Mesenchymal stem cell (in vitro differentiated cells and primary cell): ENCODE data around the gene RBP4.

Experiments used
- DNase-seq: peaks from one replicate; pipeline ENCODE4 v3.0.0-alpha.2; 2013
- H2AFZ ChIP-seq: one replicate; pipeline ENCODE4 v1.6.1; 2013; ENCODE audit warnings: low read depth, mild to moderate bottlenecking, control low read depth, inconsistent platforms, low read length, moderate library complexity
- H2AK5ac ChIP-seq: 2 replicates; pipeline ENCODE4 v1.6.1; 2013; ENCODE audit warnings: low read length, moderate library complexity, mild to moderate bottlenecking, inconsistent platforms; ENCODE audit not compliant: severe bottlenecking
- H2BK120ac ChIP-seq: one replicate; pipeline ENCODE4 v1.6.1; 2013; ENCODE audit warnings: low read depth, mild to moderate bottlenecking, inconsistent platforms, low read length, moderate library complexity
- H2BK12ac ChIP-seq, 2 experiments: one replicate each; pipeline ENCODE4 v1.6.1; 2013; ENCODE audit warnings: inconsistent platforms in 2 of 2, low read length in 2 of 2, mild to moderate bottlenecking in 2 of 2, moderate library complexity in 2 of 2, control low read depth in 1 of 2
- H2BK15ac ChIP-seq: one replicate; pipeline ENCODE4 v1.6.1; 2013; ENCODE audit warnings: mild to moderate bottlenecking, low read depth, inconsistent platforms; ENCODE audit not compliant: poor library complexity, severe bottlenecking
- H2BK5ac ChIP-seq: 2 replicates; pipeline ENCODE4 v1.6.1; 2013; ENCODE audit warnings: low read depth, mild to moderate bottlenecking, low read length, control low read depth, inconsistent platforms; ENCODE audit not compliant: poor library complexity, severe bottlenecking
- H3K14ac ChIP-seq, 2 experiments: one replicate each; pipeline ENCODE4 v1.6.1; 2013; ENCODE audit warnings: inconsistent platforms in 2 of 2, low read length in 2 of 2, control low read depth in 1 of 2, mild to moderate bottlenecking in 1 of 2, moderate library complexity in 1 of 2
- H3K18ac ChIP-seq, 2 experiments: one replicate each; pipeline ENCODE4 v1.6.1; 2013; ENCODE audit warnings: inconsistent platforms in 2 of 2, low read length in 2 of 2, control low read depth in 1 of 2, low read depth in 1 of 2, mild to moderate bottlenecking in 1 of 2
- H3K23ac ChIP-seq, 2 experiments: one replicate each; pipeline ENCODE4 v1.6.1; 2013; ENCODE audit warnings: inconsistent platforms in 2 of 2, low read length in 2 of 2, mild to moderate bottlenecking in 2 of 2, moderate library complexity in 2 of 2, control low read depth in 1 of 2
- H3K27ac ChIP-seq: 2 replicates; pipeline ENCODE4 v1.5.1; 2013; ENCODE audit warnings: mild to moderate bottlenecking, moderate library complexity, low read length, control low read depth, inconsistent platforms; ENCODE audit not compliant: poor library complexity, severe bottlenecking
- H3K27me3 ChIP-seq, 2 experiments: 2 replicates each; pipeline versions ENCODE4 v1.6.1 to v1.7.0; 2013; ENCODE audit warnings: low read length in 2 of 2, mild to moderate bottlenecking in 2 of 2, moderate library complexity in 2 of 2, control low read depth in 1 of 2, inconsistent platforms in 1 of 2; ENCODE audit not compliant: control insufficient read depth in 1 of 2, insufficient read depth in 1 of 2
- H3K36me3 ChIP-seq, 2 experiments: 2 replicates each; pipeline versions ENCODE4 v1.6.1 to v1.7.0; 2013; ENCODE audit warnings: low read length in 2 of 2, control low read depth in 1 of 2, inconsistent platforms in 1 of 2, low read depth in 1 of 2, mild to moderate bottlenecking in 1 of 2; ENCODE audit not compliant: insufficient read depth in 2 of 2, control insufficient read depth in 1 of 2
- H3K4ac ChIP-seq, 2 experiments: one replicate each; pipeline ENCODE4 v1.6.1; 2013; ENCODE audit warnings: inconsistent platforms in 2 of 2, low read length in 2 of 2, mild to moderate bottlenecking in 2 of 2, moderate library complexity in 2 of 2, control low read depth in 1 of 2, low read depth in 1 of 2
- H3K4me1 ChIP-seq: 2 replicates; pipeline ENCODE4 v1.6.1; 2013; ENCODE audit warnings: low read depth, low read length, control low read depth; ENCODE audit not compliant: control insufficient read depth, insufficient read depth
- H3K4me2 ChIP-seq: 2 replicates; pipeline ENCODE4 v1.6.1; 2013; ENCODE audit warnings: low read length, mild to moderate bottlenecking, inconsistent platforms; ENCODE audit not compliant: poor library complexity, severe bottlenecking
- H3K4me3 ChIP-seq, 2 experiments: 2 replicates each; pipeline versions ENCODE4 v1.5.1 to v1.7.0; 2013; ENCODE audit warnings: low read length in 2 of 2, mild to moderate bottlenecking in 2 of 2, control low read depth in 1 of 2, low read depth in 1 of 2; ENCODE audit not compliant: insufficient read depth in 1 of 2
- H3K79me1 ChIP-seq: replicated peaks from 2 replicates; pipeline ENCODE4 v1.6.1; 2013; ENCODE audit warnings: mild to moderate bottlenecking, control low read depth, low read length, inconsistent platforms; ENCODE audit not compliant: poor library complexity, severe bottlenecking
- H3K9ac ChIP-seq: 2 replicates; pipeline ENCODE4 v1.7.0; 2013; ENCODE audit warnings: mild to moderate bottlenecking, low read length, moderate library complexity
- H3K9me3 ChIP-seq: 2 replicates; pipeline ENCODE4 v1.7.0; 2013; ENCODE audit warnings: mild to moderate bottlenecking, low read length; ENCODE audit not compliant: control insufficient read depth
- H4K8ac ChIP-seq: one replicate; pipeline ENCODE4 v1.6.1; 2013; ENCODE audit warnings: inconsistent platforms, mild to moderate bottlenecking, low read length, moderate library complexity
- H4K91ac ChIP-seq: one replicate; pipeline ENCODE4 v1.6.1; 2013; ENCODE audit warnings: mild to moderate bottlenecking, low read length, inconsistent platforms
- WGBS: methylation state at CpG from one replicate; pipeline ENCODE4 v1.1.7; 2013; ENCODE audit warnings: mixed read lengths; 5-methylcytosine and 5-hydroxymethylcytosine counted together

Gene RBP4

DNA sequence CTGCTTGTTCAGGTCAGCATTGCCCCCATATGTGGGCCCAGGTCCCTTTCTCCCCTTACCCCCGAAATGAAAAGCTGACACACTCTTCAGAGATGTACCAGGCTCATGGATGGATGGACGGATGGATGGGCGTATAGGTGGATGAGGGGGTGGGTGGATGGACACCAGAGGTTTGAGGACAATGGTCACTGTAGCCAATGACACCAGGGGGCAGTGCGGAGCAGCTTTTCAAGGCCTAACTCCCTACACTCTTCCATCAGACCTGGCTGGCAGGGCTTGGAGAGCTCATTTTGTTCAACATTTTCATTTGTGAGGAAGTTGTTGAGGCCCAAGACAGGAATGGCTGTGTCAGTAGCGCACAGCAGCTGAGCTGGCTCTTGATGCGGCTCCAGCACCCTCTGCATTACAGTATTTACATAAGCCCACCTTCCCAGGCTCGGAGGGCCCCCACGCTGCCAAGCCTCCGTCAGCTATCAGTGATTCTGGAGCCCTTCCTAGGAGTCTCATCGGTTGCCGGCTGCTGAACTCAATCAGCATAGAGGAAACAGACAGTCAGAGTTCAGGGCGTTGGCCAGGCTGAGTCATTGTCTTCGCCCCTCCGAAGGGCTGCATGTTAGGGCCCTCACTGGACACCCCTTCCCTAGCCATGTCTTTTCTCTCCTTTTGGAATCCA, 46.1 kb downstream of the RBP4 start:
- DNase-seq: peak; percentile 69
- H4K91ac ChIP-seq: no peak overlapping the region
- no peaks in the 10 kb centered on the region for H3K36me3 ChIP-seq
- H3K9ac ChIP-seq: peak overlapping the region; percentile 20
- no peaks in the 10 kb centered on the region for H3K9me3 ChIP-seq
- H3K79me1 ChIP-seq: no peaks in the 10 kb centered on the region
- H3K4me1 ChIP-seq: peaks cover 3% of the 10 kb centered on the region
- no peak overlapping the region for H2BK12ac ChIP-seq
- no peak overlapping the region for H4K8ac ChIP-seq
- no peak overlapping the region for H2BK5ac ChIP-seq
- H3K27me3 ChIP-seq: peaks cover 0 to 22% of the 10 kb centered on the region in 2 experiments
- H3K27ac ChIP-seq: no peak overlapping the region
- H2BK120ac ChIP-seq: no peak overlapping the region
- no peak overlapping the region for H2AK5ac ChIP-seq
- WGBS: 52% methylated on average over 10 of the region's 14 CpGs
- no peak overlapping the region for H3K14ac ChIP-seq
- H3K4ac ChIP-seq: no peak overlapping the region
- H2BK15ac ChIP-seq: no peak overlapping the region
- peak overlapping the region in 1 of 2 experiments; percentile 24 for H3K18ac ChIP-seq
- H2AFZ ChIP-seq: no peak overlapping the region
- no peak overlapping the region for H3K23ac ChIP-seq
- H3K4me3 ChIP-seq: no peak overlapping the region
- no peak overlapping the region for H3K4me2 ChIP-seq

DNA sequence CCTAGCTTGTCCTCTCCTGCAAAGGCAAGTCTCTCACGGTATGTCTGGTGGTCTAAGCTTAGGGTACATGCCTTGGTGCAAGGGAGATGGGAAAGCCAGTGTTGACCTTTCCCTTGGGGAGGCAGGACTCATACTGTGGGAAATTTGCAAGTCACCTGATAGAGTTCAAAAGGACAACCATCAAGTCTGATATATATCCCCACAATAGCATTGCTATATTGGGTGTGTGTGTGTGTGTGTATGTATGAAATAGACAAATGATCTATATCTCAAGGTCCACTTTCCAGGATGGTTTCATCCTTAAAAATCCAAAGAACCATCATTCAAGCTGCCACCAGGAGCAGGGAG, 46.7 kb downstream of the RBP4 start:
- Histone ChIP-seq H3K14ac (no peak overlapping the region), H3K18ac (no peak overlapping the region), H4K8ac (no peak overlapping the region), H2BK15ac (no peak overlapping the region), H2BK12ac (no peak overlapping the region), H3K9ac (no peak overlapping the region), H2AK5ac (no peak overlapping the region), H3K79me1 (no peaks in the 10 kb centered on the region), H3K27me3 (peaks cover 0 to 22% of the 10 kb centered on the region in 2 experiments), H2AFZ (no peak overlapping the region), H3K36me3 (no peaks in the 10 kb centered on the region), H2BK120ac (no peak overlapping the region), H2BK5ac (no peak overlapping the region), H3K4me1 (peaks cover 3% of the 10 kb centered on the region), H3K4me3 (no peak overlapping the region), H3K4me2 (no peak overlapping the region), H3K4ac (no peak overlapping the region), H3K9me3 (no peaks in the 10 kb centered on the region), H4K91ac (no peak overlapping the region), H3K23ac (no peak overlapping the region), H3K27ac (no peak overlapping the region)
- WGBS: 81% methylated on average over 1 of the region's 1 CpG
- DNase-seq: no peak

GRCh38 chr10:93553482-93554315, 47.3 kb downstream of the RBP4 start:
- no peak overlapping the region for H4K8ac ChIP-seq
- H3K18ac ChIP-seq: no peak overlapping the region
- no peak overlapping the region for H2BK15ac ChIP-seq
- H3K4me1 ChIP-seq: peaks cover 5% of the 10 kb centered on the region
- no peak overlapping the region for H3K23ac ChIP-seq
- no peaks in the 10 kb centered on the region for H3K36me3 ChIP-seq
- H3K4ac ChIP-seq: no peak overlapping the region
- no peak overlapping the region for H3K4me2 ChIP-seq
- no peak overlapping the region for H2BK12ac ChIP-seq
- peaks cover 0 to 22% of the 10 kb centered on the region in 2 experiments for H3K27me3 ChIP-seq
- 94% methylated on average over 5 of the region's 8 CpGs for WGBS
- H2AFZ ChIP-seq: no peak overlapping the region
- H3K14ac ChIP-seq: no peak overlapping the region
- H3K79me1 ChIP-seq: no peaks in the 10 kb centered on the region
- H2BK5ac ChIP-seq: no peak overlapping the region
- no peak overlapping the region for H3K27ac ChIP-seq
- no peak overlapping the region for H3K9ac ChIP-seq
- no peak overlapping the region for H2AK5ac ChIP-seq
- DNase-seq: peak; percentile 33
- no peak overlapping the region for H2BK120ac ChIP-seq
- no peaks in the 10 kb centered on the region for H3K9me3 ChIP-seq
- no peak overlapping the region for H3K4me3 ChIP-seq
- no peak overlapping the region for H4K91ac ChIP-seq

GRCh38 chr10:93552780-93553179, 48.3 kb downstream of the RBP4 start:
- H2BK120ac ChIP-seq: no peak overlapping the region
- no peak overlapping the region for H3K4me2 ChIP-seq
- DNase-seq: no peak
- H3K9me3 ChIP-seq: no peaks in the 10 kb centered on the region
- no peak overlapping the region for H4K91ac ChIP-seq
- H2AFZ ChIP-seq: no peak overlapping the region
- H3K9ac ChIP-seq: no peak overlapping the region
- H2BK12ac ChIP-seq: no peak overlapping the region
- H3K4ac ChIP-seq: no peak overlapping the region
- no peak overlapping the region for H4K8ac ChIP-seq
- H3K4me1 ChIP-seq: peaks cover 7% of the 10 kb centered on the region
- no peak overlapping the region for H3K27ac ChIP-seq
- no peak overlapping the region for H3K23ac ChIP-seq
- no peak overlapping the region for H2AK5ac ChIP-seq
- WGBS: 91% methylated on average over 1 of the region's 3 CpGs
- no peak overlapping the region for H3K18ac ChIP-seq
- no peaks in the 10 kb centered on the region for H3K79me1 ChIP-seq
- no peak overlapping the region for H3K14ac ChIP-seq
- no peaks in the 10 kb centered on the region for H3K36me3 ChIP-seq
- no peak overlapping the region for H2BK5ac ChIP-seq
- no peak overlapping the region for H2BK15ac ChIP-seq
- peaks cover 0 to 21% of the 10 kb centered on the region in 2 experiments for H3K27me3 ChIP-seq
- H3K4me3 ChIP-seq: no peak overlapping the region
